Transverse colon (tissue), 4 donors: ENCODE results near the gene NBL1. TPM values are rescaled to one million over a fixed set of nuclear protein-coding genes. Genes with fewer than 3 reads are reported as not detected.
"Not testable (repeated sequence)": the region's sequence is repeated elsewhere in the genome, so short reads cannot be mapped to it uniquely, and the experiment has no call there.

Experiments
- DNase-seq: peaks from one replicate; pipeline ENCODE4 v3.0.0-alpha.2; 2019
- H3K27ac ChIP-seq, 4 donors: fragments of 200-600 bp; sonication (generic); 2 replicates each; pipeline ENCODE4 v1.5.1; 2016 to 2018; ENCODE audit warnings: inconsistent platforms in 4 of 4
- H3K27me3 ChIP-seq: fragments of 200-600 bp; sonication (generic); 2 replicates; pipeline ENCODE4 v1.5.1; 2017; ENCODE audit warnings: inconsistent platforms
- H3K36me3 ChIP-seq, 4 donors: fragments of 200-600 bp; sonication (generic); 2 replicates each; pipeline ENCODE4 v1.5.1; 2017 to 2019; ENCODE audit warnings: inconsistent platforms in 4 of 4
- H3K4me1 ChIP-seq, 4 donors: fragments of 200-600 bp; sonication (generic); 2 replicates each; pipeline ENCODE4 v1.5.1; 2017 to 2020; ENCODE audit warnings: inconsistent platforms in 4 of 4
- H3K4me3 ChIP-seq, 4 donors: fragments of 200-600 bp; sonication (generic); 1 replicate in 1 of 4; 2 replicates in 3 of 4; pipeline versions ENCODE4 v1.5.1 to v1.6.1; 2017 to 2019; ENCODE audit warnings: inconsistent platforms in 4 of 4
- H3K9me3 ChIP-seq, 2 donors: fragments of 200-600 bp; sonication (generic); 2 replicates each; pipeline ENCODE4 v1.5.1; 2017 to 2019; ENCODE audit warnings: inconsistent platforms in 2 of 2
- EP300 ChIP-seq: sonication (generic); formaldehyde crosslinking; IDR thresholded peaks from one replicate; pipeline ENCODE4 v1.6.1; 2017; ENCODE audit warnings: antibody characterized with exemption, low read depth
- POLR2A ChIP-seq: fragments of 450-650 bp; IDR thresholded peaks from one replicate; pipeline ENCODE4 v1.6.1; 2016; ENCODE audit warnings: antibody characterized with exemption, mild to moderate bottlenecking, moderate library complexity
- POLR2AphosphoS5 ChIP-seq, 3 donors: sonication (generic); formaldehyde crosslinking; IDR thresholded peaks; one replicate each; pipeline ENCODE4 v1.6.1; 2016; ENCODE audit warnings: antibody characterized with exemption in 3 of 3
- WGBS, 2 donors: methylation state at CpG; one replicate each; pipeline ENCODE4 v1.1.5; 2018; ENCODE audit warnings: low coverage in 1 of 2; 5-methylcytosine and 5-hydroxymethylcytosine counted together
- in situ Hi-C, 4 donors: fragments of 200-750 bp; cut with MboI; loops; one replicate each; pipeline versions ENCODE4 v1.15.0 to v1.15.1; 2017; ENCODE audit warnings: low sequenced_read_pairs in 3 of 4, low pct_ligation_motif_present in 1 of 4, low pct_unique_long_range_greater_than_20kb in 1 of 4
- intact Hi-C: fragments of 100-400 bp; cut with DNase I; formaldehyde crosslinking; loops from one replicate; pipeline ENCODE4 v1.15.1; 2023; ENCODE audit warnings: low total_unique reads
- total RNA-seq, 4 donors: library from RNA; depleted of rRNA; stranded (reverse); fragments of >200 nt; gene quantifications; one replicate each; pipeline ENCODE4 v1.1.0, GENCODE V29; 2016
- TF ChIP-seq, protein P1 (sequence below), 5 experiments: fragments of 200-600 bp in 3 of 5; fragments of 450-650 bp in 2 of 5; sonication (generic) in 3 of 5; IDR thresholded peaks; 1 replicate in 2 of 5; 2 replicates in 3 of 5; pipeline ENCODE4 v1.5.1; 2016 to 2017; ENCODE audit warnings: antibody characterized with exemption in 5 of 5, inconsistent platforms in 3 of 5, mild to moderate bottlenecking in 2 of 5, moderate library complexity in 1 of 5

The NBL1 gene
- total RNA-seq, 4 donors from 2014 or later = 122 to 238 (median 204) TPM

GRCh38 chr1:19636065-19636464 lies 8.0 kb upstream of the NBL1 start:
- DNase-seq = no peak
- H3K27me3 ChIP-seq = no peaks in the 10 kb centered on the region
- H3K4me1 ChIP-seq = peaks cover 12 to 18% (median 15%) of the 10 kb centered on the region in 4 donors
- H3K4me3 ChIP-seq = no peak overlapping the region
- no peaks in the 10 kb centered on the region for H3K9me3 ChIP-seq
- TF ChIP-seq, protein P1, sequence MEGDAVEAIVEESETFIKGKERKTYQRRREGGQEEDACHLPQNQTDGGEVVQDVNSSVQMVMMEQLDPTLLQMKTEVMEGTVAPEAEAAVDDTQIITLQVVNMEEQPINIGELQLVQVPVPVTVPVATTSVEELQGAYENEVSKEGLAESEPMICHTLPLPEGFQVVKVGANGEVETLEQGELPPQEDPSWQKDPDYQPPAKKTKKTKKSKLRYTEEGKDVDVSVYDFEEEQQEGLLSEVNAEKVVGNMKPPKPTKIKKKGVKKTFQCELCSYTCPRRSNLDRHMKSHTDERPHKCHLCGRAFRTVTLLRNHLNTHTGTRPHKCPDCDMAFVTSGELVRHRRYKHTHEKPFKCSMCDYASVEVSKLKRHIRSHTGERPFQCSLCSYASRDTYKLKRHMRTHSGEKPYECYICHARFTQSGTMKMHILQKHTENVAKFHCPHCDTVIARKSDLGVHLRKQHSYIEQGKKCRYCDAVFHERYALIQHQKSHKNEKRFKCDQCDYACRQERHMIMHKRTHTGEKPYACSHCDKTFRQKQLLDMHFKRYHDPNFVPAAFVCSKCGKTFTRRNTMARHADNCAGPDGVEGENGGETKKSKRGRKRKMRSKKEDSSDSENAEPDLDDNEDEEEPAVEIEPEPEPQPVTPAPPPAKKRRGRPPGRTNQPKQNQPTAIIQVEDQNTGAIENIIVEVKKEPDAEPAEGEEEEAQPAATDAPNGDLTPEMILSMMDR (IDR thresholded peaks at IDR 0.05) = no peak
- TF ChIP-seq EP300 (no peak), POLR2A (no peak), POLR2AphosphoS5 (IDR thresholded peaks at IDR 0.05) (no peak)
- H3K36me3 ChIP-seq = no peaks in the 10 kb centered on the region
- in situ Hi-C loops = no loop called here
- 84 to 88% methylated on average over 3 to 5 of the region's 5 CpGs for WGBS, 2 donors
- intact Hi-C loops = no loop called here
- no peak overlapping the region for H3K27ac ChIP-seq

DNA sequence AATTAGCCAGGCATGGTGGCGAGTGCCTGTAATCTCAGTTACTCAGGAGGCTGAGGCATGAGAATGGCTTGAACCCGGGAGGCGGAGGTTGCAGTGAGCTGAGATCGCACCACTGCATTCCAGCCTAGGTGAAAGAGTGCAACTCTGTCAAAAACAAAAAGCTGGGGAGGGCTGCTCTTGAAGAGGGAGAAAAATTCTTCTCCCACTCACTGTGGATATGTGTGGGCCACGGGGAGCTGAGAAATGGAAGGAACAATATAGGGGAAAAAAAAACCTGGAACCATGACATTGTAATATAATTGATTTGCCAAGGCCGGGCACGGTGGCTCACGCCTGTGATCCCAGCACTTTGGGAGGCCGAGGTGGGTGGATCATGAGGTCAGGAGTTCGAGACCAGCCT lies 7.4 kb upstream of the NBL1 start:
- H3K36me3 ChIP-seq, H3K4me3 ChIP-seq, H3K27ac ChIP-seq, intact Hi-C loops, in situ Hi-C loops, H3K9me3 ChIP-seq, H3K27me3 ChIP-seq, DNase-seq: not testable (repeated sequence)
- peaks cover 12 to 21% (median 19%) of the 10 kb centered on the region in 4 donors for H3K4me1 ChIP-seq
- WGBS, 2 donors = 83 to 95% methylated on average over 7 to 10 of the region's 10 CpGs

DNA sequence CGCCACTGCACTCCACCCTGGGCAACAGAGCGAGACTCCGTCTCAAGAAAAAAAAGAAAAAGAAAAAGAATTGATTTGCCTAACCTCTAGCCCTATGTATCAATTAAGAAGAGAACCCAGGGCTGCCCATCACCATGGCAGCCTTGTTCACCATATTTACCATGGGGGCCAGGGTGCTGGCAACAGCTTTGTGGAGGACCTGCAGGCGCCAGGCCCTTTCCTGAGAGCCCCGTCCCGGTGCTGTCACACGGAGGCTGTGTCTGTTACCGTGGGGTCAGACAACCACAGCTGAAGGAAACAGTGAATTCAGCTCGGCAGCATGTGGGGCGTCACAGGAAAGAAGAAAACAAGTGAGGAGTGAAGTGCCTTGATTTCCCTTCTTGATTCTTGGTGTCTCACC lies 6.5 kb upstream of the NBL1 start:
- no peak overlapping the region for H3K27ac ChIP-seq
- H3K36me3 ChIP-seq = no peaks in the 10 kb centered on the region
- no peak for DNase-seq
- intact Hi-C loops = no loop called here
- H3K9me3 ChIP-seq = no peaks in the 10 kb centered on the region
- peaks cover 12 to 24% (median 20%) of the 10 kb centered on the region in 4 donors for H3K4me1 ChIP-seq
- TF ChIP-seq POLR2AphosphoS5 (IDR thresholded peaks at IDR 0.05) (no peak), POLR2A (no peak), EP300 (no peak)
- TF ChIP-seq, protein P1 (IDR thresholded peaks at IDR 0.05) = no peak
- WGBS, 2 donors = 77 to 87% methylated on average over 9 to 10 of the region's 10 CpGs
- H3K4me3 ChIP-seq = no peak overlapping the region
- no peaks in the 10 kb centered on the region for H3K27me3 ChIP-seq
- in situ Hi-C loops = no loop called here

- H3K9me3 ChIP-seq, in situ Hi-C loops, H3K27me3 ChIP-seq, DNase-seq, intact Hi-C loops, H3K36me3 ChIP-seq, H3K4me3 ChIP-seq: not testable (repeated sequence)
- peaks cover 12 to 36% (median 32%) of the 10 kb centered on the region in 4 donors for H3K4me1 ChIP-seq
- 66 to 74% methylated on average over 6 to 10 of the region's 10 CpGs for WGBS, 2 donors
- H3K27ac ChIP-seq = peak overlapping the region; percentile 75 to 86 (median 82)
These were observed 4.9 kb upstream of the NBL1 start for GRCh38 chr1:19639228-19639627.

GRCh38 chr1:19639999-19640362 lies 4.1 kb upstream of the NBL1 start:
- in situ Hi-C loops = no loop called here
- DNase-seq = peak; percentile 58
- WGBS, 2 donors = 45% methylated on average over 3 of the region's 3 CpGs; no CpG with 5 or more reads in 1 of the 2 donors
- intact Hi-C loops = loop anchor here (5.0 kb wide), 1 partner anchor 158 kb away; no protein-coding TSS in a partner anchor
- H3K27me3 ChIP-seq = no peaks in the 10 kb centered on the region
- H3K4me1 ChIP-seq = peaks cover 12 to 36% (median 32%) of the 10 kb centered on the region in 4 donors
- TF ChIP-seq POLR2AphosphoS5 (IDR thresholded peaks at IDR 0.05) = peak in 1 of 3 donors; percentile 45
- TF ChIP-seq, protein P1 (IDR thresholded peaks at IDR 0.05) = no peak
- no peaks in the 10 kb centered on the region for H3K36me3 ChIP-seq
- H3K9me3 ChIP-seq = no peaks in the 10 kb centered on the region
- H3K4me3 ChIP-seq = no peak overlapping the region
- peak overlapping the region; percentile 75 to 86 (median 82) for H3K27ac ChIP-seq
